AG10803 (cell line): Measurements from ENCODE around the gene VPS9D1.
"Not testable (repeated sequence)": the region's sequence is repeated elsewhere in the genome, so short reads cannot be mapped to it uniquely, and the experiment has no call there.

Source experiments
- DNase-seq: peaks from one replicate; pipeline ENCODE4 v3.0.0; 2010; ENCODE audit warnings: low read depth
- H3K4me3 ChIP-seq: 2 replicates; pipeline ENCODE4 v1.5.1; 2011; ENCODE audit warnings: mild to moderate bottlenecking, low read length, control low read depth
- TF ChIP-seq, protein P1 (sequence below): conservative IDR thresholded peaks from 2 replicates; pipeline ENCODE4 v1.5.1; 2011; ENCODE audit warnings: mild to moderate bottlenecking, low read length, control low read depth, inconsistent platforms

The VPS9D1 gene

DNA sequence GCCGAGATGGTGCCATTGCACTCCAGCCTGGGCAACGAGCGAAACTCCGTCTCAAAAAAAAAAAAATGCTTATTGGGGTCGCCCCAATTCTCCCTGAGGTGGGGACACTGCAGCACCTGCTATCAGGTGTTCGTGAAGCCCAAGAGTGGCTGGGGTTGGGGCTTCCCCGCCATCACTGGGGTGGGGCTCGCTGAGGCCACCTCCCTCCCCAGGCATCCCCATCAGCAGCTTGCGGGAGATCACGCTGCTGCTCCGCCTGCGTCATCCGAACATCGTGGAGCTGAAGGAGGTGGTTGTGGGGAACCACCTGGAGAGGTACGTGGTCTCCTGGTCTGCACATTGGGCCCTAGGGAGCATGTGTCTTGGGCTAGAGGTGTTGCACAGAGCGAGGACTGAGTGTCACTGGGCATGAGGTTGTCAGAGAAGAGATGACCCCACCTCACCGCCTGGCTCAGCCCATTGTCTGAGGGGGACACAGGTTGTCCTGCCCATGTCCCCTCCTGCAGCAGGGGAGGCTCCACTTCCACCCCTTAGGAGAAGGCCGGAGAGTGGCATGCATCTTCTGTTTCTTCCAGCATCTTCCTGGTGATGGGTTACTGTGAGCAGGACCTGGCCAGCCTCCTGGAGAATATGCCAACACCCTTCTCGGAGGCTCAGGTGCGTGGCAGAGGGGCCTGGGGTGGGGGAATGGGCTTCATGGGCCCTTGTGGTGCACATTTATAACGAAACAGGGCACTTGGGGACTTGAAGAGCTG lies 29.3 kb downstream of the VPS9D1 start:
- no peak overlapping the region for H3K4me3 ChIP-seq
- TF ChIP-seq, protein P1, sequence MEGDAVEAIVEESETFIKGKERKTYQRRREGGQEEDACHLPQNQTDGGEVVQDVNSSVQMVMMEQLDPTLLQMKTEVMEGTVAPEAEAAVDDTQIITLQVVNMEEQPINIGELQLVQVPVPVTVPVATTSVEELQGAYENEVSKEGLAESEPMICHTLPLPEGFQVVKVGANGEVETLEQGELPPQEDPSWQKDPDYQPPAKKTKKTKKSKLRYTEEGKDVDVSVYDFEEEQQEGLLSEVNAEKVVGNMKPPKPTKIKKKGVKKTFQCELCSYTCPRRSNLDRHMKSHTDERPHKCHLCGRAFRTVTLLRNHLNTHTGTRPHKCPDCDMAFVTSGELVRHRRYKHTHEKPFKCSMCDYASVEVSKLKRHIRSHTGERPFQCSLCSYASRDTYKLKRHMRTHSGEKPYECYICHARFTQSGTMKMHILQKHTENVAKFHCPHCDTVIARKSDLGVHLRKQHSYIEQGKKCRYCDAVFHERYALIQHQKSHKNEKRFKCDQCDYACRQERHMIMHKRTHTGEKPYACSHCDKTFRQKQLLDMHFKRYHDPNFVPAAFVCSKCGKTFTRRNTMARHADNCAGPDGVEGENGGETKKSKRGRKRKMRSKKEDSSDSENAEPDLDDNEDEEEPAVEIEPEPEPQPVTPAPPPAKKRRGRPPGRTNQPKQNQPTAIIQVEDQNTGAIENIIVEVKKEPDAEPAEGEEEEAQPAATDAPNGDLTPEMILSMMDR, result no peak
- DNase-seq, result no peak

GRCh38 chr16:89690392-89690901 lies 30.3 kb downstream of the VPS9D1 start:
- DNase-seq, result no peak
- TF ChIP-seq, protein P1, result no peak
- no peak overlapping the region for H3K4me3 ChIP-seq

DNA sequence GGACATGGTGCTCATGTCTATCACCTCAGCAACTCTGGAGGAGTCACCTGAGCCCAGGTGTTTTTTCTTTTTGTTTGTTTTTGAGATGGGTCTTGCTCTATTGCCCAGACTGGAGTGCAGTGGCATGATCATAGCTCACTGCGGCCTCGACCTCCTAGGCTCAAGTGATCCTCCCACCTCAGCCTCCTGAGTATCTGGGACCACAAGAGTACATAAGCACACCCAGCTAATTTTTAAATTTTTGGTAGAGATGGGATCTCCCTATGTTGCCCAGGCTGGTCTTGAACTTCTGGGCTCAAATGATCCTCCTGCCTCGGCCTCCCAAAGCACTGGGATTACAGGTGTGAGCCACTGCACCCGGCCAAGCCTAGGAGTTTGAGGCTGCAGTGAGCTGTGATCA lies 31.1 kb downstream of the VPS9D1 start:
- H3K4me3 ChIP-seq, DNase-seq: not testable (repeated sequence)

DNA sequence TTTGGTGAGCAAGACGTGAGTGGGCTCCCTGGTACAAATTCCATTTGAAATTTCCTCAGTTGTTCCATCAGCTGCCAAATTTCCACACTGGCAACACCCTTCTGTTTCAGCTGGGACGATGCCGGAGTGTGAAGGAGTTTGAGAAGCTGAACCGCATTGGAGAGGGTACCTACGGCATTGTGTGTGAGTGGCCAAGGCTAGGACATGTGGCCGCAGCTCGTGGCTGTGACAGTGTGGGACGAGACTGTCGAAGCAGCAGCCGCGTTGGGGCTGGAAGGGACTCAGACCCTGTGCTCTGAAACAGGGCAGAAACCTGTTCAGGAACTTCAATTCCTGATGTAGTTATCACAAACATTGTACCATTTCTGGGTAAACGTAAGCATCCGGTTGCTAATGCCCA lies 31.6 kb downstream of the VPS9D1 start:
- no peak for DNase-seq
- no peak overlapping the region for H3K4me3 ChIP-seq
- TF ChIP-seq, protein P1, result no peak

DNA sequence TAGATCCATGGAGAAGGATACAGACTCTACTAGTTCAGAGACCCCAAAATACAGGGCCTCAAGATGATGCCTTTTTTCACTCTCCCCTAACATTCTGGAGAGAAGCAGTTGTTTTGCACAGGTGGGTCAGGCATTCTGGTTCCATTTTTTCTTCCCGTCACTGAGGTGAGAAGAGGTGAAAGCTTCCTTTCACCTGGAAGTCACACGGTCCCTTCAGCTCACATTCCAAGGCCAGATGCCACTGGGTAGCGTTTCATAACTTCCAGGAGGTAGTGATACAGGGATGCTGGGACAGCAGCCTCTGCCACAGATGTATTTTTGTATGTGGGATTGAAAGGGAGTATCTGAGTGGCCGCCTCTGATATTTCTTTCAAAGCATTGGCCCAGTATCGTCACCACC lies 32.3 kb downstream of the VPS9D1 start:
- no peak overlapping the region for H3K4me3 ChIP-seq
- TF ChIP-seq, protein P1, result no peak
- no peak for DNase-seq

GRCh38 chr16:89687092-89687940 lies 33.4 kb downstream of the VPS9D1 start:
- TF ChIP-seq, protein P1, result no peak
- DNase-seq, result peak; percentile 31
- H3K4me3 ChIP-seq, result peak overlapping the region; percentile 85

- peak within 1 kb of the TSS; percentile 85 for H3K4me3 ChIP-seq
- DNase-seq, result peak; percentile 79
- TF ChIP-seq, protein P1, result no peak
Measured at GRCh38 chr16:89686520-89687091, 34.1 kb downstream of the VPS9D1 start, which contains the start of gene CDK10. TSS of gene CDK10 (plus strand) at chr16:89686689. CDS start at chr16:89686711, 22 bp downstream.
